ENCODE measurements around the gene CTDP1. TPM values are rescaled to one million over a fixed set of nuclear protein-coding genes. Genes with fewer than 3 reads are reported as not detected.
"Not testable (repeated sequence)": the region's sequence is repeated elsewhere in the genome, so short reads cannot be mapped to it uniquely, and the experiment has no call there.

The CTDP1 gene
- total RNA-seq, 4 donors from 2014 or later: 18.1 to 40.5 (median 25.7) TPM

DNA sequence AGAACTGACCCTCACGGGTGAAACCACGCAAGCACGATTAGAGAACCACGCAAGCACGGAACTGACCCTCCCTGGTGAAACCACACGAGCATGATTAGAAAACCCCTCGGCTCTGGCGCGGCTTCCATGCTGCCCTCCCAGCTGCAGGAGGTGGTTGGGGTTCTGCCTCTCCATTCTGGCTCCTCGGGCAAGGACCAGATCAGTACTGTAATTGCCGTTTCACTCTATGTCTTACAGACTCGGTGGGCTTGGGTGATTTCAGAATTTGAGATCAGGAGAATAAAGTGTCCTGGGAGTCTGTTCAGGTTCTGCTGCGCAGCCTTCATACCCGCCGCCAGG lies 59.8 kb downstream of the CTDP1 start:
- H3K27me3 ChIP-seq: no peaks in the 10 kb centered on the region
- TF ChIP-seq, protein P1, sequence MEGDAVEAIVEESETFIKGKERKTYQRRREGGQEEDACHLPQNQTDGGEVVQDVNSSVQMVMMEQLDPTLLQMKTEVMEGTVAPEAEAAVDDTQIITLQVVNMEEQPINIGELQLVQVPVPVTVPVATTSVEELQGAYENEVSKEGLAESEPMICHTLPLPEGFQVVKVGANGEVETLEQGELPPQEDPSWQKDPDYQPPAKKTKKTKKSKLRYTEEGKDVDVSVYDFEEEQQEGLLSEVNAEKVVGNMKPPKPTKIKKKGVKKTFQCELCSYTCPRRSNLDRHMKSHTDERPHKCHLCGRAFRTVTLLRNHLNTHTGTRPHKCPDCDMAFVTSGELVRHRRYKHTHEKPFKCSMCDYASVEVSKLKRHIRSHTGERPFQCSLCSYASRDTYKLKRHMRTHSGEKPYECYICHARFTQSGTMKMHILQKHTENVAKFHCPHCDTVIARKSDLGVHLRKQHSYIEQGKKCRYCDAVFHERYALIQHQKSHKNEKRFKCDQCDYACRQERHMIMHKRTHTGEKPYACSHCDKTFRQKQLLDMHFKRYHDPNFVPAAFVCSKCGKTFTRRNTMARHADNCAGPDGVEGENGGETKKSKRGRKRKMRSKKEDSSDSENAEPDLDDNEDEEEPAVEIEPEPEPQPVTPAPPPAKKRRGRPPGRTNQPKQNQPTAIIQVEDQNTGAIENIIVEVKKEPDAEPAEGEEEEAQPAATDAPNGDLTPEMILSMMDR (IDR thresholded peaks at IDR 0.05): no peak
- TF ChIP-seq EP300 (IDR thresholded peaks at IDR 0.05): no peak
- no peak for TF ChIP-seq POLR2A (IDR thresholded peaks at IDR 0.05)
- no peak for DNase-seq (ENCODE audit: low spot score in 2 of 2)
- H3K27ac ChIP-seq: no peak overlapping the region
- WGBS, 2 donors: 73 to 91% methylated on average over 15 of the region's 15 CpGs
- H3K36me3 ChIP-seq: peaks cover 0 to 95% (median 0%) of the 10 kb centered on the region in 3 donors
- H3K4me1 ChIP-seq: peaks cover 0 to 13% (median 0%) of the 10 kb centered on the region in 4 donors
- H3K4me3 ChIP-seq: no peak overlapping the region
- peaks cover 0 to 5% (median 0%) of the 10 kb centered on the region in 4 donors for H3K9me3 ChIP-seq

DNA sequence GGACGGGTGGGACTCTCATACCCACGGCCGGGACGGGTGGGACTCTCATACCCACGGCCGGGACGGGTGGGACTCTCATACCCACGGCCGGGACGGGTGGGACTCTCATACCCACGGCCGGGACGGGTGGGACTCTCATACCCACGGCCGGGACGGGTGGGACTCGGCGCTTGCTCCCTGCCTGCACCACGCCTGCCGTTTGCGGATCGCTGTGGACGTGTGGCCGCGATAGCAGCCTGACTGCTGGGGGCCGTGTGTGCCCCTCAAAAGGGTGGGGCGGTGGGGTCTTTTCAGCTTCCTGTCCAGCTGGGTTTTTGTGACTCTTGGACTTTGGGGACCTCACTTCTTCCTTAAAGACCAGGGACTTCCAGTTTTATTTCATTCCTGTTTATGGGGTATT lies 60.4 kb downstream of the CTDP1 start:
- not testable (repeated sequence) for H3K4me3 ChIP-seq, H3K9me3 ChIP-seq, H3K27me3 ChIP-seq, H3K27ac ChIP-seq
- H3K36me3 ChIP-seq: peaks cover 0 to 94% (median 0%) of the 10 kb centered on the region in 3 donors
- peak in 1 of 2 donors; percentile 1 for DNase-seq (ENCODE audit: low spot score in 2 of 2)
- WGBS, 2 donors: 97 to 98% methylated on average over 17 to 18 of the region's 27 CpGs
- peaks cover 0 to 13% (median 0%) of the 10 kb centered on the region in 4 donors for H3K4me1 ChIP-seq

DNA sequence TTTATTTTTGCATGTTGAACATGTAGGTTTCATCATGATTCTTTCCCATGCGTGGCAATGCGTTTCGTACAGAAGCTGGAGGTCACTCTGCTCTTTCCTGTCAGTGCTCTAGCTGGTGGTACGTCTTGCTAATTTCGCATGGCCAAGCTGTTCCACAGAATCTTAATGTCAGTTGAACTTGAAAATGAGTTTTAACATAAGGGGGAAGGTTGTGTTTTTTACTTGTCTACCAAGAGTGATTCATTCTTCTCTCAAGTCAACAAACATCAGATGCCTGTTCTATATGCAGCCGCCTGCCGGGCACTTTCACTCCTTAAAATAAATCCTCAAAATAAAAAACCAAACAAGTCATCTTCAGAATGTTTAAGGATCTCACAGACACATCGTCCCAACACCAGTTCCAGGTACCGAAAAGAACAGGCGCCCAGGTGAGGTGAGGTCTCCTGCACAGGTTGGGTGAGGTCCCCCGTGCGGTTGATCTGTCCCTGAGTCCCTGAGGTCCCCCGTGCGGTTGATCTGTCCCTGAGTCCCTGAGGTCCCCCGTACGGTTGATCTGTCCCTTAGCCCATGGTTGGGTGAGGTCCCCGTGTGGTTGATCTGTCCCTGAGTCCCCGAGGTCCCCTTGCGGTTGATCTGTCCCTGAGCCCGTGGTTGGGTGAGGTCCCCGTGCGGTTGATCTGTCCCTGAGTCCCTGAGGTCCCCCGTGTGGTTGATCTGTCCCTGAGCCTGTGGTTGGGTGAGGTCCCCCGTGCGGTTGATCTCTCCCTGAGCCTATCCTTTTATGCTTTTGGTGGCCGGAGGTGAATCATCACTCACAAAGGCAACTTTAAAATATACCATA lies 61.1 kb downstream of the CTDP1 start:
- whole genome bisulfite sequencing, 2 donors: 91 to 93% methylated on average over 26 of the region's 26 CpGs
- no peak for DNase-seq (ENCODE audit: low spot score in 2 of 2)
- Histone ChIP-seq H3K27me3 (no peaks in the 10 kb centered on the region), H3K27ac (no peak overlapping the region), H3K9me3 (no peaks in the 10 kb centered on the region), H3K4me1 (peaks cover 0 to 13% (median 0%) of the 10 kb centered on the region in 4 donors), H3K4me3 (no peak overlapping the region), H3K36me3 (peaks cover 0 to 87% (median 0%) of the 10 kb centered on the region in 3 donors)
- TF ChIP-seq, protein P1 (IDR thresholded peaks at IDR 0.05): no peak
- no peak for TF ChIP-seq POLR2A (IDR thresholded peaks at IDR 0.05)
- no peak for TF ChIP-seq EP300 (IDR thresholded peaks at IDR 0.05)

DNA sequence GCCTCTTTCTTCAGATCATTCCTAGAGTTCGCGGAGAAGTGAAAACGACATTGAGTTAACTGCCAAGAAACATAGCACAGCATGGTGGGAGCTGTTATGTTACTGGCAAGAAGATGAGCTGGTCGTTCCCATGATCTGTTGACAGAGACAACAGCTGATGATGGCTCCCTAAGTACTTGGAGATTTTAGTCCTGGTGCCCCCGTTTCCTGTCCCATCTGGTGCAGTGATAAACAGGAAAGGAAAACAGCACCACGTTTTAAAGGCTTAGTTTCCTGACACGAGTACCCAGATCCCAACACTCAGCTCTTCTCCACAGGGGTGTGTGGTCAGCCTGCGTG lies 61.7 kb downstream of the CTDP1 start:
- Histone ChIP-seq H3K4me1 (peaks cover 0 to 13% (median 0%) of the 10 kb centered on the region in 4 donors), H3K4me3 (no peak overlapping the region), H3K9me3 (no peaks in the 10 kb centered on the region), H3K36me3 (peaks cover 0 to 81% (median 0%) of the 10 kb centered on the region in 3 donors), H3K27me3 (no peaks in the 10 kb centered on the region), H3K27ac (no peak overlapping the region)
- TF ChIP-seq EP300 (IDR thresholded peaks at IDR 0.05): no peak
- TF ChIP-seq POLR2A (IDR thresholded peaks at IDR 0.05): no peak
- 79 to 81% methylated on average over 8 of the region's 8 CpGs for WGBS, 2 donors
- DNase-seq (ENCODE audit: low spot score in 2 of 2): no peak

DNA sequence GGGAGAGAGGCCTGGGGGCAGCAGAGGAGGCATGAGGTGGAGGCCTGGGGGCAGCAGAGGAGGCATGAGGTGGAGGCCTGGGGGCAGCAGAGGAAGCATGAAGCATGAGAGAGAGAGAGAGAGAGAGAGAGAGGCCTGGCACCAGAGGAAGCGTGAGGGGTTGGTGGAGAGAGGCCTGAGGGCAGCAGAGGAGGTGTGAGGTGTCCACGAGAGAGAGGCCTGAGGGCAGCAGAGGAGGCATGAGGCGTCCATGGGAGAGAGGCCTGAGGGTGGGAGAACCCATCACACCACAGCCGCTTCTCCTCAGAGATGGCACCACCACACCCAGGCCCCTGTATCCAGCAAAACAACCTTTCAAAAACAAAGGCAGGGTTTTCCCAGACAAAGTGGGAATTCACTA lies 62.5 kb downstream of the CTDP1 start:
- 91 to 100% methylated on average over 4 of the region's 4 CpGs for WGBS, 2 donors
- TF ChIP-seq POLR2A (IDR thresholded peaks at IDR 0.05): no peak
- TF ChIP-seq EP300 (IDR thresholded peaks at IDR 0.05): no peak
- TF ChIP-seq, protein P1 (IDR thresholded peaks at IDR 0.05): no peak
- no peak for DNase-seq (ENCODE audit: low spot score in 2 of 2)
- Histone ChIP-seq H3K27ac (no peak overlapping the region), H3K36me3 (peaks cover 0 to 81% (median 0%) of the 10 kb centered on the region in 3 donors), H3K4me3 (no peak overlapping the region), H3K9me3 (no peaks in the 10 kb centered on the region), H3K4me1 (peaks cover 0 to 13% (median 0%) of the 10 kb centered on the region in 4 donors), H3K27me3 (no peaks in the 10 kb centered on the region)

DNA sequence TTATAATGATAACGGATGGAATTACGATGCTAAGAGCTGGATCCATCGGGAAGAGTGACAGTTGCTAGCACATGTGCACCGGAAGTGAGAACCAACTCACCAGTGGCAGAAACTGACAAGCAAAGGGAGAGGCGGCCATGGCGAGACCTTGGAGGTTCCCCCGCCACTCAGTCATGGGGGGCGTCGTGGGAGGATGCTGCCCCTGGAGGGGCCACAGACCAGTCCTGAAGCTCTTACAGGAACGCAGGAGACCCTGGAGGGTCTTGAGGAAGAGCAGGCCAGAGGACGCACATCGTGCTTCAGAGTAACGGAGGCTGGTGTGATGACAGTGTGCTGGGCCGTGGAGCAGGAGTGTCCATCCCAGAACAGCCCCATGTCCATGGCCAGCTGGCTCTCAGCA lies 65.0 kb downstream of the CTDP1 start:
- no peaks in the 10 kb centered on the region for H3K9me3 ChIP-seq
- peaks cover 0 to 74% (median 0%) of the 10 kb centered on the region in 3 donors for H3K36me3 ChIP-seq
- H3K27ac ChIP-seq: no peak overlapping the region
- H3K27me3 ChIP-seq: no peaks in the 10 kb centered on the region
- H3K4me3 ChIP-seq: no peak overlapping the region
- TF ChIP-seq POLR2A (IDR thresholded peaks at IDR 0.05) (no peak), EP300 (IDR thresholded peaks at IDR 0.05) (no peak)
- TF ChIP-seq, protein P1 (IDR thresholded peaks at IDR 0.05): no peak
- 86 to 96% methylated on average over 14 of the region's 14 CpGs for WGBS, 2 donors
- no peaks in the 10 kb centered on the region for H3K4me1 ChIP-seq
- no peak for DNase-seq (ENCODE audit: low spot score in 2 of 2)

Measured in tibial nerve (tissue), 4 donors.